GM12878 (cell line): ENCODE data around the gene PIEZO2. TPM values are rescaled to one million over a fixed set of nuclear protein-coding genes. Genes with fewer than 3 reads are reported as not detected.

Experiments used
- ATAC-seq: fragments of 200-7000 bp; cut with Tn5 transposase; 3 replicates; pipeline ENCODE4 v1.9.1; 2020; ENCODE audit warnings: mild to moderate bottlenecking, moderate library complexity
- BruUV-seq: library from RNA; stranded (reverse); fragments of 400-500 nt; replicated peaks from 2 replicates; lab custom pipeline; 2021; lab: Mats Ljungman, UMichigan
- CTCF ChIA-PET: fragments of 300-600 bp; sonication (Branson Sonifier 250); formaldehyde crosslinking; extraction: SDS; loops from one replicate; lab custom pipeline; 2021; ENCODE audit warnings: inconsistent platforms; lab: Yijun Ruan, JAX
- POLR2A ChIA-PET: fragments of 350-600 bp; formaldehyde crosslinking; extraction: SDS; loops from one replicate; lab custom pipeline; 2021; ENCODE audit warnings: inconsistent platforms; lab: Charles Lee
- RAD21 ChIA-PET: fragments of 300-600 bp; sonication (Branson Sonifier 250); formaldehyde crosslinking; loops from one replicate; lab custom pipeline; 2023; ENCODE audit warnings: antibody characterized with exemption; ENCODE audit not compliant: unreplicated experiment; lab: Charles Lee
- SMC1A ChIA-PET: fragments of 300-600 bp; sonication (Branson Sonifier 250); formaldehyde crosslinking; loops from one replicate; lab custom pipeline; 2023; ENCODE audit not compliant: unreplicated experiment, uncharacterized antibody; lab: Charles Lee
- DNase-seq: peaks from one replicate; pipeline ENCODE4 v3.0.0-alpha.2; 2011; ENCODE audit warnings: low read depth, low spot score
- FAIRE-seq: peaks from 3 replicates; lab custom pipeline; 2011; peaks lifted over from hg19 to GRCh38; lab: Jason Lieb, UNC
- H2AFZ ChIP-seq: 2 replicates; pipeline ENCODE4 v1.6.0; 2011; ENCODE audit warnings: low read depth, low read length, control low read depth; ENCODE audit not compliant: control insufficient read depth
- H3K27ac ChIP-seq: 2 replicates; pipeline ENCODE4 v1.5.1; 2011; ENCODE audit warnings: control low read depth; ENCODE audit not compliant: control insufficient read depth, insufficient read depth
- H3K27me3 ChIP-seq, 2 experiments: replicated peaks in 1 of 2; 2 replicates each; pipeline versions ENCODE4 v1.6.0 to v1.6.1; 2011; ENCODE audit warnings: low read length in 1 of 2; ENCODE audit not compliant: control insufficient read depth in 2 of 2, insufficient read depth in 2 of 2
- H3K36me3 ChIP-seq, 2 experiments: 2 replicates each; pipeline ENCODE4 v1.5.1; 2011; ENCODE audit warnings: low read length in 1 of 2; ENCODE audit not compliant: control insufficient read depth in 2 of 2, insufficient read depth in 2 of 2
- H3K4me1 ChIP-seq: 2 replicates; pipeline ENCODE4 v1.6.1; 2011; ENCODE audit warnings: mild to moderate bottlenecking, low read length, moderate library complexity, mixed read lengths; ENCODE audit not compliant: control insufficient read depth, insufficient read depth
- H3K4me2 ChIP-seq: 2 replicates; pipeline ENCODE4 v1.6.0; 2011; ENCODE audit warnings: control low read depth; ENCODE audit not compliant: control insufficient read depth, insufficient read depth
- H3K4me3 ChIP-seq: fragments of 200-600 bp; sonication (generic); 2 replicates; pipeline ENCODE4 v1.5.1; 2016
- H3K79me2 ChIP-seq: 2 replicates; pipeline ENCODE4 v1.6.0; 2011; ENCODE audit warnings: low read length; ENCODE audit not compliant: control insufficient read depth, insufficient read depth
- H3K9ac ChIP-seq: 2 replicates; pipeline ENCODE4 v1.8.0; 2011; ENCODE audit warnings: low read length, control low read depth, mixed read lengths; ENCODE audit not compliant: control insufficient read depth, insufficient read depth
- H3K9me3 ChIP-seq: replicated peaks from 3 replicates; pipeline ENCODE4 v1.5.1; 2011; ENCODE audit warnings: mild to moderate bottlenecking, low read length; ENCODE audit not compliant: control insufficient read depth, insufficient read depth
- H4K20me1 ChIP-seq: 2 replicates; pipeline ENCODE4 v1.6.0; 2011; ENCODE audit not compliant: control insufficient read depth, insufficient read depth
- ATF2 ChIP-seq: IDR thresholded peaks from 2 replicates; pipeline ENCODE4 v1.6.1; 2012; ENCODE audit warnings: low read length, inconsistent platforms
- BHLHE40 ChIP-seq, 2 experiments: fragments of 450-650 bp in 1 of 2; IDR thresholded peaks; 2 replicates each; pipeline ENCODE4 v1.6.1; 2011 to 2017; ENCODE audit warnings: low read depth in 2 of 2, borderline replicate concordance in 1 of 2, improper control_type of control experiment in 1 of 2, low read length in 1 of 2, mild to moderate bottlenecking in 1 of 2
- CREB1 ChIP-seq: IDR thresholded peaks from 2 replicates; pipeline ENCODE4 v1.6.1; 2012; ENCODE audit warnings: low read depth, mild to moderate bottlenecking, inconsistent platforms
- FOXM1 ChIP-seq: IDR thresholded peaks from 2 replicates; pipeline ENCODE4 v1.6.1; 2012; ENCODE audit warnings: low read depth, mild to moderate bottlenecking, inconsistent platforms, low read length, moderate library complexity
- IKZF1 ChIP-seq: fragments of 450-650 bp; conservative IDR thresholded peaks from 2 replicates; pipeline ENCODE4 v1.6.1; 2017; ENCODE audit warnings: antibody characterized with exemption, mild to moderate bottlenecking
- JUNB ChIP-seq: IDR thresholded peaks from 2 replicates; pipeline ENCODE4 v1.6.1; 2016; ENCODE audit warnings: antibody characterized with exemption, mild to moderate bottlenecking
- MEF2B ChIP-seq: fragments of 450-650 bp; IDR thresholded peaks from 2 replicates; pipeline ENCODE4 v1.6.1; 2018; ENCODE audit warnings: mild to moderate bottlenecking, moderate library complexity; ENCODE audit not compliant: partially characterized antibody, poor library complexity, severe bottlenecking
- NFXL1 ChIP-seq: fragments of 450-650 bp; IDR thresholded peaks from 2 replicates; pipeline ENCODE4 v1.6.1; 2017; ENCODE audit warnings: antibody characterized with exemption, mild to moderate bottlenecking, borderline replicate concordance
- RUNX3 ChIP-seq: IDR thresholded peaks from 2 replicates; pipeline ENCODE4 v1.6.1; 2012; ENCODE audit warnings: low read length, inconsistent platforms
- USF1 ChIP-seq: IDR thresholded peaks from 2 replicates; pipeline ENCODE4 v1.6.1; 2011; ENCODE audit warnings: borderline replicate concordance, low read depth, mild to moderate bottlenecking, moderate library complexity, mixed read lengths, low read length; ENCODE audit not compliant: insufficient read depth; ENCODE audit errors: extremely low read length
- ZNF592 ChIP-seq: fragments of 450-650 bp; IDR thresholded peaks from 2 replicates; pipeline ENCODE4 v1.6.1; 2017; ENCODE audit warnings: mild to moderate bottlenecking, moderate library complexity
- WGBS: methylation state at CpG from one replicate; pipeline ENCODE4 v1.1.6; 2016; ENCODE audit warnings: low lambda C conversion rate; ENCODE audit not compliant: insufficient replicate concordance, insufficient coverage; ENCODE audit errors: missing lambda C conversion rate; 5-methylcytosine and 5-hydroxymethylcytosine counted together
- in situ Hi-C: fragments of 300-500 bp; cut with MboI; formaldehyde crosslinking; loops from 9 replicates; pipeline ENCODE4 v1.14.3; 2018; ENCODE audit warnings: mixed read lengths
- intact Hi-C: fragments of 100-400 bp; cut with micrococcal nuclease; formaldehyde crosslinking; loops from one replicate; pipeline ENCODE4 v1.14.2; 2022; ENCODE audit not compliant: unreplicated experiment
- polyA plus RNA-seq, 11 experiments: library from polyadenylated mRNA; depleted of rRNA in 4 of 11; unstranded in 6 of 11; stranded (reverse) in 5 of 11; fragments of >200 nt; fragmentation: Nextera tagmentation in 4 of 11; fragmentation: Illumina TruSeq in 1 of 11; extraction: Ambion mirVana in 4 of 11; extraction: Trizol in 1 of 11; gene quantifications; 1 replicate in 1 of 11; 2 replicates in 10 of 11; pipeline versions ENCODE4 v1.2.1 to v1.2.3, GENCODE V29; 2011 to 2016; ENCODE audit warnings: inconsistent platforms in 2 of 11, missing spikeins in 2 of 11, low read depth in 1 of 11
- total RNA-seq, 4 experiments: library from RNA; depleted of rRNA in 3 of 4; stranded (reverse); fragments of >200 nt in 3 of 4; fragmentation: Illumina TruSeq in 1 of 4; extraction: Trizol in 1 of 4; gene quantifications; 2 replicates each; pipeline versions ENCODE4 v1.2.1 to v1.2.3, GENCODE V29; 2013 to 2021
- TF ChIP-seq, protein P1 (sequence below): fragments of 450-650 bp; IDR thresholded peaks from 2 replicates; pipeline ENCODE4 v1.6.1; 2016; ENCODE audit warnings: mild to moderate bottlenecking

PIEZO2 gene
- total and polyA plus RNA-seq, 10 of the 15 experiments (the other 5 are each of a cell fraction or from before 2014, with no cell fraction given): 6.7 to 42.3 (median 27.4) TPM

GRCh38 chr18:10951631-10952544 is 197.5 kb downstream of the PIEZO2 start:
- peak; percentile 85 for FAIRE-seq
- 29% methylated on average over 1 of the region's 1 CpG for WGBS
- DNase-seq: peak; percentile 67
- intact Hi-C loops (loop anchor here (1.0 to 10.0 kb wide), 8 partner anchors 24 to 196 kb away; no protein-coding TSS in a partner anchor), in situ Hi-C loops (loop anchor here (5.0 kb wide), 1 partner anchor 195 kb away; the partner anchor contains the start of gene PIEZO2)
- Histone ChIP-seq H3K9me3 (peaks cover 9% of the 10 kb centered on the region), H3K36me3 (no peaks in the 10 kb centered on the region; a peak in 1 of 4 replicates), H3K9ac (peak overlapping the region; percentile 83), H3K27ac (peak overlapping the region; percentile 100), H3K27me3 (no peaks in the 10 kb centered on the region), H3K4me1 (peaks cover 35% of the 10 kb centered on the region), H3K4me3 (peak overlapping the region; percentile 43; the same call in 1 of the 2 replicates), H3K4me2 (peak overlapping the region; percentile 66), H4K20me1 (no peaks in the 10 kb centered on the region), H3K79me2 (peaks cover 50% of the 10 kb centered on the region), H2AFZ (no peak overlapping the region)
- ChIA-PET SMC1A (interaction anchor here (0.7 to 4.7 kb wide), 29 partner anchors 8 to 202 kb away, joined by 3 to 91 read pairs (median 5); no protein-coding TSS in a partner anchor), CTCF (interaction anchor here (0.6 to 4.6 kb wide), 15 partner anchors 26 to 202 kb away, joined by 3 to 35 read pairs (median 3); no protein-coding TSS in a partner anchor), POLR2A (interaction anchor here (0.8 to 2.4 kb wide), 13 partner anchors 21 to 198 kb away, joined by 3 to 18 read pairs (median 6); partner anchors contain the start of gene PIEZO2), RAD21 (interaction anchor here (0.8 to 4.7 kb wide), 28 partner anchors 8 to 202 kb away, joined by 3 to 78 read pairs (median 7); no protein-coding TSS in a partner anchor)
- ATAC-seq: peak; percentile 61
- TSS peak; percentile 54 for BruUV-seq
- TF ChIP-seq ATF2 (peak; percentile 50; the same call in 1 of the 2 replicates), NFXL1 (no peak), FOXM1 (peak; percentile 69; the same call in 1 of the 2 replicates), RUNX3 (peak; percentile 89), USF1 (no peak), IKZF1 (no peak), JUNB (peak; percentile 52; the same call in 1 of the 2 replicates), CREB1 (0 out of 2 replicates have a peak, but pooled peaks have one; percentile 4), MEF2B (peak; percentile 93), BHLHE40 (IDR thresholded peaks at IDR 0.05; ENCODE audit: borderline replicate concordance in 1 of 2, low read depth in 2 of 2, low read length in 1 of 2) (no peak), ZNF592 (no peak)
- TF ChIP-seq, protein P1, sequence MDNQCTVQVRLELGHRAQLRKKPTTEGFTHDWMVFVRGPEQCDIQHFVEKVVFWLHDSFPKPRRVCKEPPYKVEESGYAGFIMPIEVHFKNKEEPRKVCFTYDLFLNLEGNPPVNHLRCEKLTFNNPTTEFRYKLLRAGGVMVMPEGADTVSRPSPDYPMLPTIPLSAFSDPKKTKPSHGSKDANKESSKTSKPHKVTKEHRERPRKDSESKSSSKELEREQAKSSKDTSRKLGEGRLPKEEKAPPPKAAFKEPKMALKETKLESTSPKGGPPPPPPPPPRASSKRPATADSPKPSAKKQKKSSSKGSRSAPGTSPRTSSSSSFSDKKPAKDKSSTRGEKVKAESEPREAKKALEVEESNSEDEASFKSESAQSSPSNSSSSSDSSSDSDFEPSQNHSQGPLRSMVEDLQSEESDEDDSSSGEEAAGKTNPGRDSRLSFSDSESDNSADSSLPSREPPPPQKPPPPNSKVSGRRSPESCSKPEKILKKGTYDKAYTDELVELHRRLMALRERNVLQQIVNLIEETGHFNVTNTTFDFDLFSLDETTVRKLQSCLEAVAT: peak; percentile 29
